Neural progenitor cell (in vitro differentiated cells): Measurements from ENCODE around the gene SOX10. TPM values are rescaled to one million over a fixed set of nuclear protein-coding genes. Genes with fewer than 3 reads are reported as not detected.

Experiments
- DNase-seq: peaks from one replicate; pipeline ENCODE4 v3.0.0-alpha.2; 2016; ENCODE audit warnings: low spot score
- H2AFZ ChIP-seq: fragments of 200-600 bp; sonication (generic); replicated peaks from 2 replicates; pipeline ENCODE4 v1.6.1; 2016; ENCODE audit warnings: antibody characterized with exemption
- H3F3A ChIP-seq: fragments of 200-600 bp; sonication (generic); 2 replicates; pipeline ENCODE4 v1.6.1; 2016; ENCODE audit warnings: antibody characterized with exemption, low read depth
- H3K27ac ChIP-seq: fragments of 200-600 bp; sonication (generic); 2 replicates; pipeline ENCODE4 v1.5.1; 2016; ENCODE audit warnings: mild to moderate bottlenecking
- H3K27me3 ChIP-seq: fragments of 200-600 bp; sonication (generic); 2 replicates; pipeline ENCODE4 v1.6.1; 2016; ENCODE audit warnings: mild to moderate bottlenecking, moderate library complexity
- H3K36me3 ChIP-seq: fragments of 200-600 bp; sonication (generic); 2 replicates; pipeline ENCODE4 v1.5.1; 2016
- H3K4me1 ChIP-seq: fragments of 200-600 bp; sonication (generic); 2 replicates; pipeline ENCODE4 v1.6.1; 2016; ENCODE audit warnings: mixed run types
- H3K4me2 ChIP-seq: fragments of 200-600 bp; sonication (generic); 2 replicates; pipeline ENCODE4 v1.6.1; 2016
- H3K4me3 ChIP-seq: fragments of 200-600 bp; sonication (generic); 2 replicates; pipeline ENCODE4 v1.5.1; 2016
- H3K79me2 ChIP-seq: fragments of 200-600 bp; sonication (generic); 2 replicates; pipeline ENCODE4 v1.6.1; 2016; ENCODE audit warnings: low read depth
- H3K9ac ChIP-seq: fragments of 200-600 bp; sonication (generic); 2 replicates; pipeline ENCODE4 v1.6.1; 2016
- H3K9me3 ChIP-seq: fragments of 200-600 bp; sonication (generic); 2 replicates; pipeline ENCODE4 v1.5.1; 2016; ENCODE audit warnings: low read depth
- H4K20me1 ChIP-seq: fragments of 200-600 bp; sonication (generic); 2 replicates; pipeline ENCODE4 v1.6.1; 2016; ENCODE audit warnings: low read depth
- H3K27ac Mint-ChIP-seq: 3 replicates; pipeline ENCODE4 v1.8.0; 2021; ENCODE audit warnings: mixed read lengths
- H3K27me3 Mint-ChIP-seq: 2 replicates; pipeline ENCODE4 v1.8.0; 2022; ENCODE audit warnings: low read depth, mild to moderate bottlenecking, inconsistent platforms, moderate library complexity, mixed read lengths; ENCODE audit not compliant: insufficient read depth
- H3K36me3 Mint-ChIP-seq: 3 replicates; pipeline ENCODE4 v1.8.0; 2021; ENCODE audit warnings: mixed read lengths
- H3K4me1 Mint-ChIP-seq: 3 replicates; pipeline ENCODE4 v1.8.0; 2021; ENCODE audit warnings: mixed read lengths
- H3K4me3 Mint-ChIP-seq: 3 replicates; pipeline ENCODE4 v1.8.0; 2021; ENCODE audit warnings: mild to moderate bottlenecking, moderate library complexity, mixed read lengths
- H3K9me3 Mint-ChIP-seq: 3 replicates; pipeline ENCODE4 v1.8.0; 2020; ENCODE audit warnings: mixed read lengths
- CTCF ChIP-seq: fragments of 200-600 bp; sonication (generic); IDR thresholded peaks from 2 replicates; pipeline ENCODE4 v1.5.1; 2017; ENCODE audit warnings: antibody characterized with exemption, mild to moderate bottlenecking
- EZH2 ChIP-seq: fragments of 200-600 bp; sonication (generic); IDR thresholded peaks from 2 replicates; pipeline ENCODE4 v1.6.1; 2017; ENCODE audit warnings: antibody characterized with exemption, mild to moderate bottlenecking, moderate library complexity
- EZH2phosphoT487 ChIP-seq: fragments of 200-600 bp; sonication (generic); IDR thresholded peaks from 2 replicates; pipeline ENCODE4 v1.6.1; 2017; ENCODE audit warnings: antibody characterized with exemption
- total RNA-seq: library from RNA; depleted of rRNA; stranded (reverse); fragments of >200 nt; gene quantifications from 2 replicates; pipeline ENCODE4 v1.2.3, GENCODE V29; 2015; ENCODE audit warnings: low replicate concordance

Gene SOX10
- total RNA-seq, 1 donor from 2014 or later, result 0.99 TPM

GRCh38 chr22:37930270-37930951 is 53.9 kb downstream of the SOX10 start:
- Mint-ChIP-seq H3K4me1 (peaks cover 12% of the 10 kb centered on the region), H3K9me3 (no peaks in the 10 kb centered on the region), H3K27ac (no peak overlapping the region), H3K4me3 (no peak overlapping the region), H3K27me3 (peaks cover 6% of the 10 kb centered on the region), H3K36me3 (peaks cover 9% of the 10 kb centered on the region)
- Histone ChIP-seq H3K4me3 (no peak overlapping the region), H2AFZ (no peak overlapping the region), H3K4me1 (no peaks in the 10 kb centered on the region), H3K9me3 (no peaks in the 10 kb centered on the region), H3K27ac (no peak overlapping the region), H3K27me3 (no peaks in the 10 kb centered on the region), H3F3A (no peaks in the 10 kb centered on the region), H4K20me1 (peaks cover 8% of the 10 kb centered on the region), H3K4me2 (no peak overlapping the region), H3K9ac (no peak overlapping the region), H3K36me3 (no peaks in the 10 kb centered on the region), H3K79me2 (no peaks in the 10 kb centered on the region)
- peak; percentile 34 for DNase-seq
- TF ChIP-seq EZH2phosphoT487 (no peak), CTCF (peak; percentile 43), EZH2 (no peak)

GRCh38 chr22:37929390-37929789 is 55.0 kb downstream of the SOX10 start:
- peaks cover 6% of the 10 kb centered on the region for H3K27me3 Mint-ChIP-seq
- H2AFZ ChIP-seq, result no peak overlapping the region
- no peaks in the 10 kb centered on the region for H3F3A ChIP-seq
- H3K27ac ChIP-seq, result no peak overlapping the region
- H3K36me3 ChIP-seq, result no peaks in the 10 kb centered on the region
- peaks cover 8% of the 10 kb centered on the region for H4K20me1 ChIP-seq
- H3K9me3 Mint-ChIP-seq, result no peaks in the 10 kb centered on the region
- no peak overlapping the region for H3K27ac Mint-ChIP-seq
- no peak overlapping the region for H3K4me3 Mint-ChIP-seq
- H3K9ac ChIP-seq, result no peak overlapping the region
- no peaks in the 10 kb centered on the region for H3K27me3 ChIP-seq
- H3K4me1 Mint-ChIP-seq, result peaks cover 12% of the 10 kb centered on the region
- H3K4me3 ChIP-seq, result no peak overlapping the region
- H3K79me2 ChIP-seq, result no peaks in the 10 kb centered on the region
- H3K36me3 Mint-ChIP-seq, result peaks cover 9% of the 10 kb centered on the region
- H3K4me2 ChIP-seq, result no peak overlapping the region
- H3K4me1 ChIP-seq, result no peaks in the 10 kb centered on the region
- H3K9me3 ChIP-seq, result no peaks in the 10 kb centered on the region
- TF ChIP-seq EZH2phosphoT487 (no peak), CTCF (no peak), EZH2 (no peak)
- DNase-seq, result no peak

- H3F3A ChIP-seq, result no peaks in the 10 kb centered on the region
- no peaks in the 10 kb centered on the region for H3K27me3 ChIP-seq
- no peaks in the 10 kb centered on the region for H3K9me3 ChIP-seq
- no peak for DNase-seq
- H2AFZ ChIP-seq, result no peak overlapping the region
- no peaks in the 10 kb centered on the region for H3K79me2 ChIP-seq
- H3K36me3 ChIP-seq, result no peaks in the 10 kb centered on the region
- H3K4me1 Mint-ChIP-seq, result peaks cover 2% of the 10 kb centered on the region
- no peaks in the 10 kb centered on the region for H3K4me1 ChIP-seq
- H3K36me3 Mint-ChIP-seq, result peaks cover 10% of the 10 kb centered on the region
- H4K20me1 ChIP-seq, result peaks cover 8% of the 10 kb centered on the region
- H3K27me3 Mint-ChIP-seq, result peaks cover 3% of the 10 kb centered on the region
- H3K4me3 ChIP-seq, result no peak overlapping the region
- no peak overlapping the region for H3K9ac ChIP-seq
- no peak overlapping the region for H3K4me3 Mint-ChIP-seq
- no peak overlapping the region for H3K27ac ChIP-seq
- no peak overlapping the region for H3K4me2 ChIP-seq
- no peaks in the 10 kb centered on the region for H3K9me3 Mint-ChIP-seq
- no peak overlapping the region for H3K27ac Mint-ChIP-seq
- no peak for TF ChIP-seq EZH2phosphoT487
- TF ChIP-seq CTCF, result no peak
- TF ChIP-seq EZH2, result no peak
Observed at GRCh38 chr22:37927637-37927936, 56.8 kb downstream of the SOX10 start.
